HG03575 (cell line): ENCODE results near the gene SLC25A27.
"Not testable (repeated sequence)": the region's sequence is repeated elsewhere in the genome, so short reads cannot be mapped to it uniquely, and the experiment has no call there.

Experiments used
- ATAC-seq: cut with Tn5 transposase; IDR thresholded peaks from one replicate; pipeline ENCODE4 v1.9.1; 2021; ENCODE audit not compliant: unreplicated experiment, insufficient number of reproducible peaks, low FRiP score; ENCODE audit errors: extremely low read depth

The SLC25A27 gene

GRCh38 chr6:46648108-46648507, 4.7 kb upstream of the SLC25A27 start:
- ATAC-seq: not testable (repeated sequence)

GRCh38 chr6:46648869-46649492, 3.8 kb upstream of the SLC25A27 start:
- ATAC-seq: no peak

- no peak for ATAC-seq
Observed at GRCh38 chr6:46651006-46651405, 1.8 kb upstream of the SLC25A27 start.

- ATAC-seq: no peak
Observed at GRCh38 chr6:46651816-46652215, 959 bp upstream of the SLC25A27 start.

GRCh38 chr6:46652232-46652602, 558 bp upstream of the SLC25A27 start:
- no peak for ATAC-seq

GRCh38 chr6:46653439-46654195, 842 bp downstream of the SLC25A27 start:
- no peak for ATAC-seq

- ATAC-seq: no peak
Observed at GRCh38 chr6:46655803-46656202, 3.0 kb downstream of the SLC25A27 start.

GRCh38 chr6:46657642-46658041, 4.9 kb downstream of the SLC25A27 start:
- no peak for ATAC-seq

GRCh38 chr6:46661483-46661882, 8.7 kb downstream of the SLC25A27 start:
- ATAC-seq: no peak

- ATAC-seq: no peak
Observed at GRCh38 chr6:46667377-46667776, 14.6 kb downstream of the SLC25A27 start.

- no peak for ATAC-seq
Observed at GRCh38 chr6:46674410-46674809, 21.6 kb downstream of the SLC25A27 start.

- no peak for ATAC-seq
Observed at GRCh38 chr6:46676604-46677313, 24.0 kb downstream of the SLC25A27 start.

- no peak for ATAC-seq
Observed at GRCh38 chr6:46677314-46677654, 24.5 kb downstream of the SLC25A27 start.

- no peak for ATAC-seq
Observed at GRCh38 chr6:46684771-46685170, 32.0 kb downstream of the SLC25A27 start.

GRCh38 chr6:46687619-46688097, 34.9 kb downstream of the SLC25A27 start, which contains the start of gene TDRD6:
Gene TDRD6, plus strand, starts transcription at chr6:46687885. Its CDS starts 244 bp downstream, at chr6:46688129.
- ATAC-seq: no peak

- no peak for ATAC-seq
Observed at GRCh38 chr6:46688117-46688965, 35.6 kb downstream of the SLC25A27 start.

GRCh38 chr6:46688966-46689335, 36.2 kb downstream of the SLC25A27 start:
- ATAC-seq: no peak

- no peak for ATAC-seq
Observed at GRCh38 chr6:46689657-46690056, 36.9 kb downstream of the SLC25A27 start.

- no peak for ATAC-seq
Observed at GRCh38 chr6:46690141-46690755, 37.5 kb downstream of the SLC25A27 start.
